ENCODE data around the gene FUT2.

- no peak for TF ChIP-seq CTCF (IDR thresholded peaks at IDR 0.05)
- peak in 1 of 2 donors; percentile 74 for TF ChIP-seq POLR2A (IDR thresholded peaks at IDR 0.05)
Observed at GRCh38 chr19:48741129-48741999, 45.6 kb downstream of the FUT2 start.
